GM23338 (cell line): ENCODE results near the gene FCGBP.
"Not testable (repeated sequence)": the region's sequence is repeated elsewhere in the genome, so short reads cannot be mapped to it uniquely, and the experiment has no call there.

ENCODE experiments used
- CTCF ChIP-seq, 2 experiments: fragments of 200-600 bp in 1 of 2; sonication (generic) in 1 of 2; conservative IDR thresholded peaks; 2 replicates each; pipeline versions ENCODE4 v1.5.1 to v1.6.1; 2016 to 2017; ENCODE audit warnings: antibody characterized with exemption in 2 of 2, low read depth in 2 of 2, mild to moderate bottlenecking in 2 of 2, moderate library complexity in 1 of 2
- EZH2 ChIP-seq: fragments of 200-600 bp; sonication (generic); IDR thresholded peaks from one replicate; pipeline ENCODE4 v1.8.0; 2017; ENCODE audit warnings: antibody characterized with exemption, mild to moderate bottlenecking, low read depth; ENCODE audit not compliant: unreplicated experiment
- EZH2phosphoT487 ChIP-seq: fragments of 200-600 bp; sonication (generic); IDR thresholded peaks from one replicate; pipeline ENCODE4 v1.8.1; 2018; ENCODE audit warnings: antibody characterized with exemption; ENCODE audit not compliant: unreplicated experiment
- JUNB ChIP-seq: IDR thresholded peaks from one replicate; pipeline ENCODE4 v1.6.1; 2016; ENCODE audit warnings: antibody characterized with exemption; ENCODE audit not compliant: unreplicated experiment
- POLR2AphosphoS5 ChIP-seq: IDR thresholded peaks from 2 replicates; pipeline ENCODE4 v1.6.1; 2016; ENCODE audit warnings: antibody characterized with exemption, low read depth
- REST ChIP-seq: IDR thresholded peaks from one replicate; pipeline ENCODE4 v1.6.1; 2018; ENCODE audit warnings: antibody characterized with exemption; ENCODE audit not compliant: unreplicated experiment
- ZNF114 ChIP-seq: fragments of 250-450 bp; sonication (Bioruptor Pico); IDR thresholded peaks from 2 replicates; pipeline ENCODE4 v1.5.0; 2020; ENCODE audit warnings: mild to moderate bottlenecking, moderate library complexity

DNA sequence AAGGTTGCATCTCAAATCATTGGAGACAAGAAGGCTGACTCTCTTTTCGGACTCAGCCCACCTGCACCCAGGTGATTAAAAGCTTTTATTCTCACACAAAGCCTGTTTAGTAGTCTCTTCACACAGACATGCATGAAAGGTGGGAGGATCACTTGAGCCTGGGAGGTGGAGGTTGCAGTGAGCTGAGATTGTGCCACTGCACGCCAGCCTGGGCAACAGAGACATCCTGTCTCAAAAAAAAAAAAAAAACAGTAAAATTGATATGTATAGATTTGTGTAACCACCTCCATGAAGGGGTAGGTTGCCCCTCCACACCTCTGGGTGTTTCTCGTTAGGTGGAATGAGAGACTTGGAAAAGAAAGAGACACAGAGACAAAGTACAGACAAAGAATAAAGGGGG, 24.5 kb upstream of the FCGBP start:
- TF ChIP-seq POLR2AphosphoS5; CTCF (conservative IDR thresholded peaks at IDR 0.05; ENCODE audit: low read depth in 2 of 2); EZH2; EZH2phosphoT487; REST; ZNF114 (CRISPR knock-in tag); JUNB: not testable (repeated sequence)
